Liver (tissue), 3 donors: ENCODE data around the gene CRACR2A.

ENCODE experiments used
- ATF3 ChIP-seq: IDR thresholded peaks from 2 replicates; pipeline ENCODE4 v1.6.1; 2016; ENCODE audit warnings: antibody characterized with exemption
- CTCF ChIP-seq: fragments of 150-350 bp; IDR thresholded peaks from 2 replicates; pipeline ENCODE4 v1.5.1; 2017; ENCODE audit warnings: improper control_type of control experiment, low read depth, low read length; ENCODE audit not compliant: missing input control
- EGR1 ChIP-seq, 2 donors: IDR thresholded peaks; 2 replicates each; pipeline ENCODE4 v1.6.1; 2016 to 2018; ENCODE audit warnings: antibody characterized with exemption in 2 of 2, low read depth in 2 of 2
- FOXA1 ChIP-seq: IDR thresholded peaks from 2 replicates; pipeline ENCODE4 v1.6.1; 2016; ENCODE audit warnings: antibody characterized with exemption
- GABPA ChIP-seq, 2 donors: IDR thresholded peaks in 1 of 2; conservative IDR thresholded peaks in 1 of 2; 2 replicates each; pipeline ENCODE4 v1.6.1; 2016; ENCODE audit warnings: antibody characterized with exemption in 2 of 2, mild to moderate bottlenecking in 1 of 2, moderate library complexity in 1 of 2
- JUND ChIP-seq, 2 donors: IDR thresholded peaks; 2 replicates each; pipeline ENCODE4 v1.6.1; 2016; ENCODE audit warnings: antibody characterized with exemption in 2 of 2
- MAX ChIP-seq: IDR thresholded peaks from 2 replicates; pipeline ENCODE4 v1.6.1; 2016; ENCODE audit warnings: antibody characterized with exemption
- RAD21 ChIP-seq, 2 donors: IDR thresholded peaks; 2 replicates each; pipeline ENCODE4 v1.6.1; 2016; ENCODE audit warnings: antibody characterized with exemption in 2 of 2, mild to moderate bottlenecking in 2 of 2
- REST ChIP-seq: IDR thresholded peaks from 2 replicates; pipeline ENCODE4 v1.6.1; 2016; ENCODE audit warnings: antibody characterized with exemption, mild to moderate bottlenecking
- RXRA ChIP-seq, 2 donors: IDR thresholded peaks; 2 replicates each; pipeline ENCODE4 v1.6.1; 2017 to 2018; ENCODE audit warnings: antibody characterized with exemption in 2 of 2, mild to moderate bottlenecking in 1 of 2
- SP1 ChIP-seq: IDR thresholded peaks from 2 replicates; pipeline ENCODE4 v1.6.1; 2018; ENCODE audit warnings: antibody characterized with exemption, mild to moderate bottlenecking
- TAF1 ChIP-seq: conservative IDR thresholded peaks from 2 replicates; pipeline ENCODE4 v1.6.1; 2016; ENCODE audit warnings: antibody characterized with exemption, mild to moderate bottlenecking
- YY1 ChIP-seq: IDR thresholded peaks from 2 replicates; pipeline ENCODE4 v1.6.1; 2016; ENCODE audit warnings: antibody characterized with exemption, mild to moderate bottlenecking
- ZBTB33 ChIP-seq: IDR thresholded peaks from 2 replicates; pipeline ENCODE4 v1.6.1; 2016; ENCODE audit warnings: antibody characterized with exemption
- donor health status: healthy.
- donor health status: healthy.

GRCh38 chr12:3768911-3769447 lies 16.1 kb upstream of the CRACR2A start:
- TF ChIP-seq MAX (no peak), EGR1 (IDR thresholded peaks at IDR 0.05; ENCODE audit: low read depth in 2 of 2) (no peak), CTCF (no peak), RXRA (IDR thresholded peaks at IDR 0.05) (no peak), ZBTB33 (no peak), JUND (IDR thresholded peaks at IDR 0.05) (no peak), RAD21 (IDR thresholded peaks at IDR 0.05) (no peak), ATF3 (no peak), TAF1 (no peak), GABPA (IDR thresholded peaks at IDR 0.05 in 1 of 2, conservative IDR thresholded peaks at IDR 0.05 in 1 of 2) (no peak), REST (no peak), YY1 (no peak), SP1 (no peak), FOXA1 (no peak)
